Hematopoietic multipotent progenitor cell treated with erythropoietin and hydrocortisone succinate and interleukin-3 and kit ligand, for 17 days (in vitro differentiated cells): ENCODE results near the gene PTTG1.

Experiments
- DNase-seq: peaks from one replicate; pipeline ENCODE4 v3.0.0-alpha.2; 2015; ENCODE audit warnings: low spot score

Gene PTTG1

GRCh38 chr5:160421625-160422258 lies at the start of gene PTTG1:
Gene PTTG1 (plus strand): TSS chr5:160421855. CDS start chr5:160422313, 458 bp downstream.
- peak; percentile 95 for DNase-seq

DNA sequence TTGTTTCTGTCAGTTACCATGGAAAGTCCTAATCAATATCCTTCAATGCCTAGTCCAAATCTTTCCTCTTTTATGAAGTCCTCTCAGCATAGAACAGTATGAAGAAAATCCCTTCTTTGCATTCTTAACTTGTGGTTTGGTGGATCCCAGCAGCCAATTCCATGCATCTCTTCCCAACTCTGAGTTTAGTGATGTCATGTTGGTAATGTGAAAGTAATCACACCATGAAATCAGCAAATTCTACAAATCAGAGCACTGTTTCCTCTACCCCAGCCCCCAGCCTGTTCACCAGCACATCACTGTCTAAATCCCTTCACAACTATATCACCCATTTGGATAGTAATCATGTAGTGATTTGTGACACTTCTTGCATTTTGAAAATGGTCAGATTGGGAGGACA lies 46.5 kb upstream of the PTTG1 start:
- no peak for DNase-seq

DNA sequence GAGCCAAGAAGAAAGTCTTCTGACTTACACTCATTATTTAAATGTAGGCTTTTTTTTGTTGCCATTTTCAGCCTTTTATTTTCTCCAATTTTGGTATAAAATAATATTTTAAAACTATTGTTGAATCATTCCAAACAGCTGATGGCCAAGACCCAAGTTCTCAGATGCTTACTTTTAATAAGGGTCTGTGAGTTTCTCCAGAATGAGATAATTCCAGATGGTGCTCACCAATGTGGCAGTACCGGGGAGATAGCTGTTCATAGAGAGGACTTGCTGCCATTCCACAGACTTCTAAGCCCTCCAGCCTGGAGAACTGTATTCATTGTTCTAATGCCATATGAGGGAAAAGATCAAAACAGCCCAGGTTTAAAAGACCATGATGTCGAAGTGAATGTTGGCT lies 46.0 kb upstream of the PTTG1 start:
- no peak for DNase-seq

DNA sequence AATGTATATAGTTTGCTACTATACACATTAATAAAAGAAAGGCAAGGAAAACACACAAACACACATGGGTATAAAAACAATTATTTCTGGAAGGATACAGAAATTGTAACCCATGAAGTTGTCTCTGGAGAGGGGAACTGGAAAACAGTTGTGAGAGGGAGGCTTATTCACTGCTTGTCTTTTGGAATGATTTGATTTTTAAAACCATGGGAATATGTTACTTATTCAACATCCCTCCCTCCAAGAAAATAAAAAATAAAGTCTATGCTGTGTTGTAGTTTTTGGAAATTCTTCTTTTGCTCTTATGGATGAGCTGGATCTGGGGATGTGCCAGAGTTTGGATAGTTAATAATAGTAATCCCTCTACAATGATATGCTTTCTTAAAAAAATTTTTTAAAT lies 45.2 kb upstream of the PTTG1 start:
- no peak for DNase-seq

DNA sequence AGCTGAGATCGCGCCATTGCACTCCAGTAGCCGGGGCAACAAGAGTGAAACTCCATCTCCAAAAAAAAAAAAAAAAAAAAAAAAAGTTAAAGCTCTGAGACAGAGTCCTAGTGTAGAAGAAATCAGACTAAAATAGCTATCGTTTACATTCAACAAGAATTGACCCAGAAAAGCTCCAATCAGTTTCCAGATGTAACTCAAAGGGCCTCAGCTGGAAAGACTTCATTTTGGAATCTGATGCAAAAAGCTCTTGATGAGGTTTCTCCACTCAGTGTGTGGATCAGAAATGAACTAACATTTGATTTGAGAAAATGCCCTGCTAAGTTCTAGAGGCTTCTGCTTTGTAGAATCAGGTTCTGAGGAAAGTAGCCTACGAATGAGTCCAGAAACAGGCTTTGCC lies 44.0 kb upstream of the PTTG1 start:
- DNase-seq: no peak

GRCh38 chr5:160378330-160378729 lies 43.3 kb upstream of the PTTG1 start:
- DNase-seq: no peak

DNA sequence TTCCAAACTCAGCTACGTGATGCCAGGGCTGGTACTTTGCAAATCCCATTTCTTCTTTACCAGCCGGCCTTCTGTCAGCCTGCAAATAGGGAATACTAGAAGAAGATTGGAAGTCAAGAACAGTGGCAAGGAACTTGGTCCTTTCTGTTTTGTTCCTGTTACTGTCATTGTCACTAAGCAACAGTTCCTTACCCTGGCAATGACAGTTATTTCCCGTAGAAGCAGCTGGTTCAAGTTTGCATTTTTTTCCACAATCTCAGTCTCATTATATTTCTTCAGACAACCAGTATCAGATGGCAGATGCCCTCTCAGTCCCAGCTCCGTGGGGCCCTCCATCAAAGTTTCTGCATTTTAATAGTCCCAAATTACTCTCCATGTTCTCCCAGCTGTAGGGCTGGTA lies 42.1 kb upstream of the PTTG1 start:
- no peak for DNase-seq

DNA sequence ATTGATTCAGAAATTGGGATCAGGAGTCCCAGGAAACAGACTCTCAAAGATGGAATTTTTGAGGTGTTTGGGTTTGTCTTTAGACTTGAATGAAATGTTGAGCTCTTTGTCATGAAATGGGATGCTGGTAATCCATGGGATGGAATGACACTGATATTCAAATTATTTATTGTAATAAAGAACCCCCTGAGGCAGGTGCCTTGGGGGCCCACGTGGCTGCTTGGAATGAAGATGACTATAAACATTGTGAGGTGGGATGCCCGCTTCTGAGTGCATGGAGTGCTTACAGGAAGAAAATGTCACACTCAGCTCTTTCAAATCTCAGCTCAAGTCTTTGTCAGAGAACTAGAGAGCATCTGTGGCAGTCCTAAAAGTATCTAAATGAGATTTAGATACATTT lies 41.6 kb upstream of the PTTG1 start:
- DNase-seq: no peak

DNA sequence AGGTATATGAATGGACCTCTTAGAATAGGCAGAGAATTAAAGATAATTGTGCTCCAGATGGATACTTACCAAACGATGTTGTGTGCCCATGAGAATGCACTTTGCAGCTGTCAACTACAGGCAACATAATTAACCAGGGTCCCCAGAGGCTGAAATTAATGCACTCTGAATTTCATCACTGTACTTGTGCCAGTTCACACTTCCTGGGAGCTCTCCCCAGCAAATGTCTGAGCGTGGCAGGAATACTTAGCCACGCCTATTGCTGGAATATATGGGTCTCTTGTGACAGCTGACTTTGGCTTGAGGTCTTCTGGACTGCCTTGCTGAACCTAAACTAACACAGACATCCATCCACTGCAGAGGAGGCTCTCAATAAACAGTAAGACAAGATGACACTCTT lies 39.3 kb upstream of the PTTG1 start:
- no peak for DNase-seq

DNA sequence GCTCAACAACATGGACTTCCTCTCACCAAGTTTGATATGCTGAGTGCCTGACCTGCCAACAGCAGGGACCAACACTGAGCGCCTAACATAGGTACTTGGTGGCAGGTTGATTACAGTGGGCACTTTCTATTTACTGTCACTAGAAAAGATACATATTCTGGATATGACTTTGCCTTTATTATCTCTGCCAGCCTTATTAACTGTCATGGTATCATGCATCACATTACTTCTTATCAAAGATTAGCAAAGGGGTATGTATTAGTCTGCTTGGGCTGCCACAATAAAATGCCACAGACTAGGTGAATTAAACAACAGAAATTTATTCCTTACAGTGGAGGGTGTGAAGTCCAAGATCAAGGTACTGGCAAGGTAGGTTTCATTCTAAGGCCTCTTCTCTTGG lies 37.0 kb upstream of the PTTG1 start:
- DNase-seq: no peak

DNA sequence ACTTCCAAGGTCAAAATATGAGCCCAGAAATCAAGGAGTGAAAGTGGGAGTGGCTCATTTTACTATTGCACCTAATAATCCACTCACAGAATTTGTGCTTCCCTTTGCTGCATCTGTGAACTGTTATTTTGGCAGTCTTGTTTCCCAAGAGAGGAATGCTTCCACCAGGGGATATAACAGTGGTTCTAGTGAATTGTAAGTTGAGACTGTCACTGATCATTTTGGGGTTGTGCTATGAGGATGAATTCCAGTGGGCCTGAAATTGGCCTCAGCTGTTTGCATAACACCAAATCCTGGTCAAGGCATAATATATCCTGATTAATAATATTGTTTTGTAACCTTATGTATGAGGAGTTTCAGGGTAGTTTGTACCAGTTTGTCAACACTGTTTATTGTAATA lies 36.2 kb upstream of the PTTG1 start:
- DNase-seq: no peak

DNA sequence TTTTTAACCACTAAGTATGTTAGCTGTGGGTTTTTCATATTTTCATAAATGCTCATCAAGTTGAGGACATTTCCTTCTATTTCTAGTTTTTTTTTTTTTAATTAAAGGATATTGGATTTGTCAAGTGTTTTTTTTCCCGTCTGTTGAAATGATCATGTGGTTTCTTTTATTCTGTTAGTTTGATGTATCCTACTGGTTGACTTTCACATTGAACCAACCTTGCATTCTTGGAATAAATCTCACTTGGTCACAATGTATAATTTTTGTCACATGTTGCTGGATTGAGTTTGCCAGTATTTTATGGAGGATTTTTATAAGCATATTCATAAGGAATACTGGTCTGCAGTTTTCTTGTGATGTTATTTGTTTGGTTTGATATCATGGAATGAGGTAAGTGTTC lies 34.2 kb upstream of the PTTG1 start:
- no peak for DNase-seq

- peak; percentile 42 for DNase-seq
These were observed 30.6 kb upstream of the PTTG1 start for GRCh38 chr5:160390787-160391696.

DNA sequence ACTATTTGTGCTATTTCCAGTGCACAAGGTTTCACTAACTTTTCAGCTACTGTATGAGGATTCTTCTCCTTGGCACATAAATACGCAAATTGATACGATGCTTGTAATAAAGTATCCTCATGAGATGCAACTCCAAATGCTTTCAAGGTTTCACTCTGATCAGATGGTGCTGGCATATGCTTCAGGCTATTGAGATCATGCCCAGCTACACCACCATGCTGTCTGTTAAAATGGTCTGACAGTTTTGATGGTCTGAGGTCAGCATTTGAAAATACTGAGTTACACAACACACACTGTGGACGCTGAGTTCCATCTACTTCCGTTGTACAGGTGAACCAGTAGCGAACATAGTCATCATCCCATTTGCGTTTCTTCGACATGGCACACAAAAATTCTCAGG lies 26.5 kb upstream of the PTTG1 start:
- DNase-seq: no peak

GRCh38 chr5:160397492-160397891 lies 24.2 kb upstream of the PTTG1 start:
- DNase-seq: no peak

- no peak for DNase-seq
These were observed 22.8 kb upstream of the PTTG1 start for GRCh38 chr5:160398806-160399205.

GRCh38 chr5:160399402-160400353 lies 22.0 kb upstream of the PTTG1 start, which contains the start of gene FAM200C:
Gene FAM200C (minus strand): TSS chr5:160400054. CDS start chr5:160395490, 4,564 bp downstream.
- peak; percentile 80 for DNase-seq

GRCh38 chr5:160418561-160419457 lies 2.8 kb upstream of the PTTG1 start, which contains the start of gene SLU7:
Gene SLU7 (minus strand): TSS chr5:160419081. CDS start chr5:160415294, 3,787 bp downstream.
- peak; percentile 90 for DNase-seq

DNA sequence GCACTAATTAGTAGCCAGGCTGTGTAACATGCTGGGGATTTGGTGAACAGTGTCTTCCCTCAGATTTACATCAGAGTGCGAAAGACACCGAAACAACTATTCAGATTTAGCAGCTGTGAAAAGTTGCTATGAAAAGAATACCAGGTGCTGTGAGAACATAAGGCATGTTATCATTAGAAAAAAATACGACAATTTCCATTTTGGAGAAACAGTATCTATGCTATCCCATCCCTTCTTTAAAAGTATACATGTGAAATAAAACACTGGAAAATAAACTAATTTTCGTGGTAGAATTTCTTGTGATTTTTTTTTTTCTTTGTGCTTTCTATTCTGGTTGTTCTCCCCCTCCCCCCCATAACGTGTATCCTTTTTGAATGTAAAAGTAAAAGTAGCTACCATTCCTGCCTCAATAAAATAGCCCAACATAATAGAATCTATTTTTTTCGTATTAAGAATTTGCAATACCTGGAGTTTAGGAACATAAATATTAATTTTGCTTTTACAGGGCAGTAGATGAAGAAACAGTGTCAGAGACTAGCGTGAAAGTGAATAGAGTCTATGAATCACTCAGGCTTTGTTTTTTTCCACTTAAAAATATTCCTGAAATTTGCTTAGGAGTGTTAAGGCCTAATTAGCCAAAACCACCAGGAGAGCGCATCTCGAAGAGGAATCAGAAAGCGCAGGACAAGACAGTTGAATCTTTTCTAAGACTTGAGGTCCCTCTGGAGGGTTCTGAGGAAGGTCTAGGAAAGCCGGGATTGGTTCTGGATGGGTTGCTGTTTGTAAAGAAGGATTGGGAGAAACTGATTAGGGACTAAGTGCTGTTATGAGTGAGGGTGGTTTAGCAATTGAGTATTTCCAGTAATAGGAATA lies 2.0 kb upstream of the PTTG1 start:
- DNase-seq: no peak

GRCh38 chr5:160420331-160420610 lies 1.4 kb upstream of the PTTG1 start:
- no peak for DNase-seq
